ENCODE measurements around the gene LTBP2.

LTBP2 gene

DNA sequence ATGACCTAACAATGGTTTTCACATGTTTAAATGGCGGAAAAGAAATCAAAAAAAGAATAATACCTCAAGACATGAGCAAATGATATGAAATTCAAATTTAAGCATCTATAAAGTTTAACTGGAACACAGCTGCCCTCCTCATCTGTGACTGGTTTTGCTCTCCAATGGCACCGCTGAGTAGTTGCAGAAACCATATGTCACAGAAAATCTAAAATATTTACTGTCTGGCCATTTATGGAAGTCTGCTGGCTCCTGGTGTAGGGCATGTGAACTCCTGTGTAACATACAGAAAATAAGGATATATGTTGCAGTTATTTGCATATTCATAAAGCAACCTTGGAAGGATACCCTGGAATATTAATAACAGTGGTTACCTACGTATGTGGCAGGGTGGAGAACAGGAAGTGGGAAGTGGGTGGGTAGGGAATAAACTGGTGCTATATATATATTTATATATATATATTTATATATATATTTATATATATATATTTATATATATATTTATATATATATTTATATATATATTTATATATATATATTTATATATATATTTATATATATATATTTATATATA lies 48.4 kb downstream of the LTBP2 start:
- Histone ChIP-seq H3K27me3 (replicated peaks) (no peaks in the 10 kb centered on the region), H3K27ac (peak overlapping the region; percentile 75), H3K36me3 (replicated peaks) (no peaks in the 10 kb centered on the region), H3K4me3 (ENCODE audit: low read depth, low read length) (no peak overlapping the region)
- TF ChIP-seq, protein P1, sequence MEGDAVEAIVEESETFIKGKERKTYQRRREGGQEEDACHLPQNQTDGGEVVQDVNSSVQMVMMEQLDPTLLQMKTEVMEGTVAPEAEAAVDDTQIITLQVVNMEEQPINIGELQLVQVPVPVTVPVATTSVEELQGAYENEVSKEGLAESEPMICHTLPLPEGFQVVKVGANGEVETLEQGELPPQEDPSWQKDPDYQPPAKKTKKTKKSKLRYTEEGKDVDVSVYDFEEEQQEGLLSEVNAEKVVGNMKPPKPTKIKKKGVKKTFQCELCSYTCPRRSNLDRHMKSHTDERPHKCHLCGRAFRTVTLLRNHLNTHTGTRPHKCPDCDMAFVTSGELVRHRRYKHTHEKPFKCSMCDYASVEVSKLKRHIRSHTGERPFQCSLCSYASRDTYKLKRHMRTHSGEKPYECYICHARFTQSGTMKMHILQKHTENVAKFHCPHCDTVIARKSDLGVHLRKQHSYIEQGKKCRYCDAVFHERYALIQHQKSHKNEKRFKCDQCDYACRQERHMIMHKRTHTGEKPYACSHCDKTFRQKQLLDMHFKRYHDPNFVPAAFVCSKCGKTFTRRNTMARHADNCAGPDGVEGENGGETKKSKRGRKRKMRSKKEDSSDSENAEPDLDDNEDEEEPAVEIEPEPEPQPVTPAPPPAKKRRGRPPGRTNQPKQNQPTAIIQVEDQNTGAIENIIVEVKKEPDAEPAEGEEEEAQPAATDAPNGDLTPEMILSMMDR (IDR thresholded peaks at IDR 0.05; ENCODE audit: low read depth, low read length, missing control alignments), result peak; percentile 17
- DNase-seq, result no peak
- in situ Hi-C loops (cut with HindIII; ENCODE audit: low pct_ligation_motif_present, low sequenced_read_pairs), result no loop called here

DNA sequence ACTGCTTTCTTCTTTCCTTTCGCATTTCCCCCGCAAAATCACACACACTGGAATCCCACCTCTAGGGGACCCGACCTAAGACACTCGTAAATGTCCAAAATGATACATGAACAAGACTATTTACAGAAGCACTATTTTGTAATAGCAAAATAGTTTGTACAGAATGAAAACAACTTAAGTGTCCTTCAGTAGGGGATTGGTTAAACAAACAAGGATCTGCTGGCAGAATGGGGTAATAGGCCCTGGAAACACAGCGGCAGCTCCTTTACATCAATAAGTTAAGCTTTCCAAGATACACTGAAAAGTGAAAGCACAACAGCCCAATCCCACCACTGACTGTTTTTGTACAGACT lies 48.8 kb downstream of the LTBP2 start:
- peak; percentile 48 for DNase-seq
- in situ Hi-C loops (cut with HindIII; ENCODE audit: low pct_ligation_motif_present, low sequenced_read_pairs), result no loop called here
- no peaks in the 10 kb centered on the region for H3K27me3 ChIP-seq (replicated peaks)
- H3K4me3 ChIP-seq (ENCODE audit: low read depth, low read length), result no peak overlapping the region
- H3K36me3 ChIP-seq (replicated peaks), result no peaks in the 10 kb centered on the region
- peak overlapping the region; percentile 75 for H3K27ac ChIP-seq
- TF ChIP-seq, protein P1 (IDR thresholded peaks at IDR 0.05; ENCODE audit: low read depth, low read length, missing control alignments), result peak; percentile 6

DNA sequence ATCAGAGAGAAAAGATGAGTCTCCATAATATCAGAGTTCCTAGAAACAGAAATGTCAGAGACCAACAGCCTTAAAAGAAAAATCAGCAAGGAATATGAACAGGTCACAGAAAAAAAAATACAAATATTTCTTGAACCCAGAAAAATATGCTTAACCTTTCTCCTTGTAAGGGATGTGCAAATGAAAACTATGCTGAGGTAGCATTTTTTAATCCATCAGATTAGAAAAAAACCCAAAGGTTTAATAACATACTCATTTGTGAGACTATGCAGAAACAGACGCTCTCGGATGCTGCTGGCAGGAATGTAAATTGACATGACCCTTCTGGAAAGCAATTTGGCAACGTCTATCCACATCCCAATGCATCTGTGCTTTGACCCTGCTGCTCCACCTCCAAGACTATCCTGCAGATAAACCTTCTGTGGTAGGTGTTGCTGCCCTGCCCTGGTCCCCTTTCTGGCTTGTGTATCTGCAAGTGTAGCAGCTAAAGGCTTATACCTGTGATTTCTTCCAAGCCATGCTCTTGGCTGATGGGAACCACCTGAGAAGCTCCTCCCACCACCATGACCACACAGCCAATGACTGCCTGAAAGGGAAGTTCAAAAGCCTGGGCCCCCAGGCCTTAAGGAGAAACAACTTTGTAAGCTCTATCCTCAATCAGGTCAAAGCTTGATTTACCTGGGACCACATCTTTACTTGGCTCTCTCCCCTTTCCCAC lies 49.4 kb downstream of the LTBP2 start:
- DNase-seq, result no peak
- in situ Hi-C loops (cut with HindIII; ENCODE audit: low pct_ligation_motif_present, low sequenced_read_pairs), result no loop called here
- Histone ChIP-seq H3K36me3 (replicated peaks) (no peaks in the 10 kb centered on the region), H3K27ac (peak overlapping the region; percentile 75), H3K27me3 (replicated peaks) (no peaks in the 10 kb centered on the region), H3K4me3 (ENCODE audit: low read depth, low read length) (no peak overlapping the region)
- TF ChIP-seq, protein P1 (IDR thresholded peaks at IDR 0.05; ENCODE audit: low read depth, low read length, missing control alignments), result peak; percentile 20

DNA sequence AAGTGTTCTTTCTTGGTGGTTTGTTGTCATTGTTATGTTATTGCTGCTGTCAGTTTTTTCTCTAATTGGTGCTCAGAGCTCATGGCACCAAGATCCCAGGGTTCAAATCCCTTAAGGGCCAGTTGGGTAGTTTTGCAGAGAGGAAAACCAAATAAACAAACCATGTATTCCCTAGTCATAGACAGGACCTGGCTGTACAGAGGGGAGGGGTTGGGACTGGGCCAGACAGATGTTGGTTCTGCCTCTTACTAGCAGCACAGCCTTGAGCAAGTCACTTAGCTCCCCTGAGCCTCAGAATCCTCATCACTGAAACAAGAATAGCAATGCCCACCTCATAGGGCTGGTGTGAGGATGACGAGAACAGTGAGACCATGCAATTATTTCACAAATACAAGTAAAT lies 53.4 kb downstream of the LTBP2 start:
- no peak overlapping the region for H3K27ac ChIP-seq

DNA sequence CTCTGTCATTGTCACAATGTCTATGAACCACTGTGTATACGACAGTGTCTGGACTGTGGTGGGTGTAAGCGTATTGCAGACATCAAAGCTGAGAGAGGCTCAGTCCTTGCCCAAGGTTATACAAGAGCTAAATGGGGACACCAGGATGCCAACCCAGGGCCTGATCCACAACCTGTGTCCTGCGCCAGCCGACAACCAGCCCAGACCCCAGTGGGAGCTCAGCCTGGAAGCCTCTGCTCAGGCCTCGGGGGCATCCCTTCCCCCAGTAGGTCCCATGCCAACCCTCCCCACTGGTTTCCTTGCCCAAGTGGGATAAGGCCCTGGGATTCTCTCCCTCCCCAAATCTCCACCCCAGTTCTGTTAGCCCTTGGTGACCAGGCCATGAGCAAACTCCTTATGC lies 54.3 kb downstream of the LTBP2 start:
- TF ChIP-seq, protein P1 (IDR thresholded peaks at IDR 0.05; ENCODE audit: low read depth, low read length, missing control alignments), result no peak

More for the DNA sequence above, 53.4 kb downstream of the LTBP2 start:
- no peak overlapping the region for H3K4me3 ChIP-seq (ENCODE audit: low read depth, low read length)
- peaks cover 8% of the 10 kb centered on the region for H3K36me3 ChIP-seq (replicated peaks)
- no peaks in the 10 kb centered on the region for H3K27me3 ChIP-seq (replicated peaks)
- TF ChIP-seq, protein P1 (IDR thresholded peaks at IDR 0.05; ENCODE audit: low read depth, low read length, missing control alignments), result no peak
- in situ Hi-C loops (cut with HindIII; ENCODE audit: low pct_ligation_motif_present, low sequenced_read_pairs), result no loop called here
- DNase-seq, result no peak

More for the DNA sequence above, 54.3 kb downstream of the LTBP2 start:
- Histone ChIP-seq H3K27ac (no peak overlapping the region), H3K27me3 (replicated peaks) (no peaks in the 10 kb centered on the region), H3K36me3 (replicated peaks) (peaks cover 13% of the 10 kb centered on the region), H3K4me3 (ENCODE audit: low read depth, low read length) (no peak overlapping the region)
- no peak for DNase-seq
- in situ Hi-C loops (cut with HindIII; ENCODE audit: low pct_ligation_motif_present, low sequenced_read_pairs), result no loop called here

Data from brain microvascular endothelial cell (primary cell).